H9 (cell line): Measurements from ENCODE around the gene MUC7. TPM values are rescaled to one million over a fixed set of nuclear protein-coding genes. Genes with fewer than 3 reads are reported as not detected.

ENCODE experiments used
- DNase-seq: peaks from one replicate; pipeline ENCODE4 v3.0.0-alpha.2; 2017
- H2AFZ ChIP-seq: one replicate; pipeline ENCODE4 v1.6.1; 2013; ENCODE audit warnings: mild to moderate bottlenecking, low read length, control low read depth, moderate library complexity
- H2AK5ac ChIP-seq: 2 replicates; pipeline ENCODE4 v1.6.1; 2013; ENCODE audit warnings: low read length, control low read depth, mixed read lengths; ENCODE audit not compliant: insufficient read length
- H2BK120ac ChIP-seq: one replicate; pipeline ENCODE4 v1.6.1; 2013; ENCODE audit warnings: low read depth, mild to moderate bottlenecking, low read length, control low read depth, inconsistent platforms; ENCODE audit not compliant: poor library complexity, severe bottlenecking
- H2BK12ac ChIP-seq: 2 replicates; pipeline ENCODE4 v1.6.1; 2013; ENCODE audit warnings: low read length, control low read depth, mixed read lengths, low read depth; ENCODE audit not compliant: insufficient read length
- H2BK15ac ChIP-seq: 2 replicates; pipeline ENCODE4 v1.6.1; 2013; ENCODE audit warnings: low read depth, low read length, control low read depth
- H2BK20ac ChIP-seq: one replicate; pipeline ENCODE4 v1.6.1; 2013; ENCODE audit warnings: low read depth, mild to moderate bottlenecking, low read length, control low read depth, inconsistent platforms; ENCODE audit not compliant: poor library complexity, severe bottlenecking
- H2BK5ac ChIP-seq: 2 replicates; pipeline ENCODE4 v1.6.1; 2013; ENCODE audit warnings: low read length, control low read depth, mixed read lengths; ENCODE audit not compliant: insufficient read length
- H3K14ac ChIP-seq: 2 replicates; pipeline ENCODE4 v1.6.1; 2013; ENCODE audit warnings: low read length, control low read depth; ENCODE audit not compliant: insufficient read depth
- H3K18ac ChIP-seq: 2 replicates; pipeline ENCODE4 v1.6.1; 2013; ENCODE audit warnings: low read depth, mild to moderate bottlenecking, mixed read lengths, low read length, control low read depth; ENCODE audit not compliant: insufficient read length
- H3K23ac ChIP-seq: 2 replicates; pipeline ENCODE4 v1.6.1; 2013; ENCODE audit warnings: low read length, control low read depth, mixed read lengths, low read depth; ENCODE audit not compliant: insufficient read length
- H3K23me2 ChIP-seq: 2 replicates; pipeline ENCODE4 v1.6.1; 2013; ENCODE audit warnings: low read depth, mild to moderate bottlenecking, mixed read lengths, low read length, control low read depth; ENCODE audit not compliant: insufficient read length, poor library complexity, severe bottlenecking
- H3K27ac ChIP-seq: 2 replicates; pipeline ENCODE4 v1.5.1; 2013; ENCODE audit warnings: low read length, control low read depth, mixed read lengths, low read depth; ENCODE audit not compliant: insufficient read length
- H3K27me3 ChIP-seq: 2 replicates; pipeline ENCODE4 v1.6.1; 2013; ENCODE audit warnings: low read length, control low read depth, inconsistent platforms; ENCODE audit not compliant: insufficient read depth
- H3K4ac ChIP-seq: 2 replicates; pipeline ENCODE4 v1.6.1; 2013; ENCODE audit warnings: low read depth, mild to moderate bottlenecking, control low read depth, inconsistent platforms, low read length, moderate library complexity
- H3K4me1 ChIP-seq: 2 replicates; pipeline ENCODE4 v1.6.1; 2013; ENCODE audit warnings: low read length, control low read depth, inconsistent platforms; ENCODE audit not compliant: insufficient read depth
- H3K4me2 ChIP-seq: 2 replicates; pipeline ENCODE4 v1.6.1; 2013; ENCODE audit warnings: low read length, control low read depth, mixed read lengths; ENCODE audit not compliant: insufficient read length, insufficient read depth
- H3K56ac ChIP-seq: 2 replicates; pipeline ENCODE4 v1.6.1; 2013; ENCODE audit warnings: low read depth, mild to moderate bottlenecking, mixed read lengths, low read length, control low read depth; ENCODE audit not compliant: insufficient read length
- H3K79me1 ChIP-seq: 2 replicates; pipeline ENCODE4 v1.6.1; 2013; ENCODE audit warnings: low read depth, mild to moderate bottlenecking, moderate library complexity, low read length, control low read depth, inconsistent platforms; ENCODE audit not compliant: insufficient read depth, poor library complexity, severe bottlenecking
- H3K79me2 ChIP-seq: 2 replicates; pipeline ENCODE4 v1.6.1; 2013; ENCODE audit warnings: low read length, control low read depth, inconsistent platforms; ENCODE audit not compliant: insufficient read depth
- H3K9ac ChIP-seq: 2 replicates; pipeline ENCODE4 v1.6.1; 2013; ENCODE audit warnings: low read length, control low read depth, mixed read lengths; ENCODE audit not compliant: insufficient read length; ENCODE audit errors: extremely low read depth
- H3K9me3 ChIP-seq: one replicate; pipeline ENCODE4 v1.6.1; 2013; ENCODE audit warnings: low read depth, low read length, inconsistent platforms; ENCODE audit not compliant: control insufficient read depth
- H3T11ph ChIP-seq: one replicate; pipeline ENCODE4 v1.6.1; 2013; ENCODE audit warnings: mild to moderate bottlenecking, low read length, control low read depth, inconsistent platforms
- H4K20me1 ChIP-seq: one replicate; pipeline ENCODE4 v1.6.1; 2013; ENCODE audit not compliant: control insufficient read depth, insufficient read length, insufficient read depth
- H4K5ac ChIP-seq: 2 replicates; pipeline ENCODE4 v1.6.1; 2013; ENCODE audit warnings: low read depth, mild to moderate bottlenecking, mixed read lengths, low read length, control low read depth; ENCODE audit not compliant: insufficient read length
- H4K8ac ChIP-seq: replicated peaks from 2 replicates; pipeline ENCODE4 v1.6.1; 2013; ENCODE audit warnings: low read length, control low read depth, mixed read lengths, low read depth; ENCODE audit not compliant: insufficient read length
- H4K91ac ChIP-seq: 2 replicates; pipeline ENCODE4 v1.6.1; 2013; ENCODE audit warnings: low read depth, mild to moderate bottlenecking, moderate library complexity, mixed read lengths, low read length, control low read depth; ENCODE audit not compliant: insufficient read length
- H3K27ac Mint-ChIP-seq, 3 experiments: 2 replicates in 2 of 3; 3 replicates in 1 of 3; pipeline ENCODE4 v1.8.0; 2020 to 2021; ENCODE audit warnings: mixed read lengths in 3 of 3, mild to moderate bottlenecking in 1 of 3, moderate library complexity in 1 of 3
- H3K27me3 Mint-ChIP-seq: 2 replicates; pipeline ENCODE4 v1.8.0; 2021; ENCODE audit warnings: low read depth, mild to moderate bottlenecking, moderate library complexity, mixed read lengths
- H3K36me3 Mint-ChIP-seq, 3 experiments: 2 replicates in 2 of 3; 3 replicates in 1 of 3; pipeline ENCODE4 v1.8.0; 2020 to 2021; ENCODE audit warnings: low read depth in 3 of 3, mixed read lengths in 3 of 3; ENCODE audit not compliant: insufficient read depth in 1 of 3
- H3K4me1 Mint-ChIP-seq, 2 experiments: 2 replicates each; pipeline ENCODE4 v1.8.0; 2020; ENCODE audit warnings: mixed read lengths in 2 of 2
- H3K4me3 Mint-ChIP-seq, 2 experiments: 2 replicates in 1 of 2; 3 replicates in 1 of 2; pipeline ENCODE4 v1.8.0; 2020 to 2021; ENCODE audit warnings: mild to moderate bottlenecking in 2 of 2, mixed read lengths in 2 of 2, moderate library complexity in 1 of 2
- H3K9me3 Mint-ChIP-seq, 2 experiments: 2 replicates in 1 of 2; 3 replicates in 1 of 2; pipeline ENCODE4 v1.8.0; 2020; ENCODE audit warnings: mild to moderate bottlenecking in 2 of 2, mixed read lengths in 2 of 2, moderate library complexity in 1 of 2
- WGBS: extraction: QIAGEN DNeasy Blood & Tissue Kit; methylation state at CpG from one replicate; pipeline ENCODE4 v1.1.7; 2013; ENCODE audit warnings: missing lambda C conversion rate, low lambda C conversion rate, mixed read lengths; ENCODE audit not compliant: insufficient read length; ENCODE audit errors: extremely low coverage; 5-methylcytosine and 5-hydroxymethylcytosine counted together
- total RNA-seq: library from RNA; stranded (reverse); gene quantifications from 2 replicates; pipeline ENCODE4 v1.2.1, GENCODE V29; 2021
- TF ChIP-seq, protein P1 (sequence below): fragments of 200-600 bp; sonication (generic); conservative IDR thresholded peaks from 3 replicates; pipeline ENCODE4 v1.8.0; 2021; ENCODE audit warnings: antibody characterized with exemption, mild to moderate bottlenecking

Gene MUC7
- total RNA-seq, 1 experiment from 2014 or later, result not detected

GRCh38 chr4:70449220-70449619 lies 22.8 kb upstream of the MUC7 start:
- Histone ChIP-seq H2BK12ac (no peak overlapping the region), H3K56ac (no peak overlapping the region), H3K23ac (no peak overlapping the region), H4K8ac (no peak overlapping the region), H4K91ac (no peak overlapping the region), H3K4me2 (no peak overlapping the region), H3K79me2 (no peaks in the 10 kb centered on the region), H2BK20ac (no peak overlapping the region), H2BK5ac (no peak overlapping the region), H3K9me3 (no peaks in the 10 kb centered on the region), H2BK120ac (no peak overlapping the region), H3K27ac (no peak overlapping the region), H2AFZ (no peak overlapping the region), H3K14ac (no peak overlapping the region), H3K79me1 (no peaks in the 10 kb centered on the region), H3T11ph (no peak overlapping the region), H2AK5ac (no peak overlapping the region), H3K4me1 (no peaks in the 10 kb centered on the region), H3K18ac (no peak overlapping the region), H2BK15ac (no peak overlapping the region), H3K4ac (no peak overlapping the region), H4K5ac (no peak overlapping the region), H3K23me2 (no peaks in the 10 kb centered on the region), H4K20me1 (no peaks in the 10 kb centered on the region), H3K9ac (no peak overlapping the region), H3K27me3 (no peaks in the 10 kb centered on the region)
- H3K4me1 Mint-ChIP-seq, result no peaks in the 10 kb centered on the region
- H3K27ac Mint-ChIP-seq, result no peak overlapping the region
- H3K36me3 Mint-ChIP-seq, result peaks cover 0 to 1% (median 0%) of the 10 kb centered on the region in 3 experiments; a peak in 2 of 7 replicates
- no peak for DNase-seq
- no peaks in the 10 kb centered on the region; a peak in 1 of 5 replicates for H3K9me3 Mint-ChIP-seq
- no peak overlapping the region for H3K4me3 Mint-ChIP-seq
- no peaks in the 10 kb centered on the region for H3K27me3 Mint-ChIP-seq
- WGBS, result no CpG with 5 or more reads among the region's 3 CpGs
- TF ChIP-seq, protein P1, sequence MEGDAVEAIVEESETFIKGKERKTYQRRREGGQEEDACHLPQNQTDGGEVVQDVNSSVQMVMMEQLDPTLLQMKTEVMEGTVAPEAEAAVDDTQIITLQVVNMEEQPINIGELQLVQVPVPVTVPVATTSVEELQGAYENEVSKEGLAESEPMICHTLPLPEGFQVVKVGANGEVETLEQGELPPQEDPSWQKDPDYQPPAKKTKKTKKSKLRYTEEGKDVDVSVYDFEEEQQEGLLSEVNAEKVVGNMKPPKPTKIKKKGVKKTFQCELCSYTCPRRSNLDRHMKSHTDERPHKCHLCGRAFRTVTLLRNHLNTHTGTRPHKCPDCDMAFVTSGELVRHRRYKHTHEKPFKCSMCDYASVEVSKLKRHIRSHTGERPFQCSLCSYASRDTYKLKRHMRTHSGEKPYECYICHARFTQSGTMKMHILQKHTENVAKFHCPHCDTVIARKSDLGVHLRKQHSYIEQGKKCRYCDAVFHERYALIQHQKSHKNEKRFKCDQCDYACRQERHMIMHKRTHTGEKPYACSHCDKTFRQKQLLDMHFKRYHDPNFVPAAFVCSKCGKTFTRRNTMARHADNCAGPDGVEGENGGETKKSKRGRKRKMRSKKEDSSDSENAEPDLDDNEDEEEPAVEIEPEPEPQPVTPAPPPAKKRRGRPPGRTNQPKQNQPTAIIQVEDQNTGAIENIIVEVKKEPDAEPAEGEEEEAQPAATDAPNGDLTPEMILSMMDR, result no peak
